PFSK-1 (cell line): Measurements from ENCODE around the gene NUDT21.

Experiments
- FOXP2 ChIP-seq: optimal IDR thresholded peaks from 2 replicates; pipeline ENCODE3; 2011; ENCODE audit warnings: borderline replicate concordance, control low read depth, inconsistent platforms; ENCODE audit not compliant: insufficient read depth; ENCODE audit errors: extremely low read length, extremely low read depth
- POLR2AphosphoS5 ChIP-seq: IDR thresholded peaks from 2 replicates; pipeline ENCODE4 v1.6.1; 2012; ENCODE audit warnings: low read depth, mild to moderate bottlenecking, control low read depth, low read length, moderate library complexity
- REST ChIP-seq, 2 experiments: IDR thresholded peaks; 2 replicates each; pipeline versions ENCODE4 v1.6.1 to v1.8.0; 2011 to 2012; ENCODE audit warnings: low read depth in 2 of 2, low read length in 2 of 2, control low read depth in 1 of 2, inconsistent platforms in 1 of 2, mild to moderate bottlenecking in 1 of 2, moderate library complexity in 1 of 2; ENCODE audit not compliant: insufficient read depth in 1 of 2
- SIN3A ChIP-seq: IDR thresholded peaks from 2 replicates; pipeline ENCODE4 v1.6.1; 2012; ENCODE audit warnings: mild to moderate bottlenecking, low read length, moderate library complexity, borderline replicate concordance; ENCODE audit not compliant: insufficient read depth
- TAF1 ChIP-seq: IDR thresholded peaks from 2 replicates; pipeline ENCODE4 v1.6.1; 2012; ENCODE audit warnings: low read length, control low read depth, borderline replicate concordance; ENCODE audit not compliant: insufficient read depth

GRCh38 chr16:56478281-56479049, 27.3 kb upstream of the NUDT21 start:
- no peak for TF ChIP-seq REST (IDR thresholded peaks at IDR 0.05; ENCODE audit: insufficient read depth in 1 of 2, low read depth in 2 of 2, low read length in 2 of 2)
- TF ChIP-seq POLR2AphosphoS5, result no peak
- no peak for TF ChIP-seq SIN3A
- TF ChIP-seq TAF1, result no peak
- TF ChIP-seq FOXP2, result no peak
